LoVo (cell line): ENCODE measurements around the gene OCA2.
"Not testable (repeated sequence)": the region's sequence is repeated elsewhere in the genome, so short reads cannot be mapped to it uniquely, and the experiment has no call there.

Experiments
- DNase-seq: peaks from one replicate; pipeline ENCODE4 v3.0.0-alpha.2; 2016; ENCODE audit warnings: low spot score

The OCA2 gene

DNA sequence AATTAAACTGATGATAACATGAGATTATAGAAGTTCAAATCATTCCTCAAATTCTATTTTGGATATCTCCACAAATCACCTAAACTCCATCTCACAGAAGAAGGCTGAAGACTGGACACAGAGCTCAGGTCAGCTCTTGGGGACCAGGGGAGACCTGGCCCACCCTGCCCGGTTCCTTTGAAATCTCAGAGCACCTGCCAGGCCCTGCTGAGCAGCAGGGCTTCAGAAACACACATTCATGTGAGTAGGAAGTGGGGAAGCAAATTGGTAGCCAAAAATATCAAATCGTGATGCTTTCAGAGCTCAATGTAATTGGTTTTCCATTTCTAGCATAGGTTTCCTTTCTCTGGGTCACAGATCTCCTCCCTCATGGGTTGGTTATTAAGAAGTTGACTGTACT lies 76.2 kb downstream of the OCA2 start:
- DNase-seq = no peak

- DNase-seq = no peak
These were observed 76.9 kb downstream of the OCA2 start for GRCh38 chr15:28022181-28022580.

GRCh38 chr15:28021281-28022039 lies 77.7 kb downstream of the OCA2 start:
- DNase-seq = peak; percentile 40

DNA sequence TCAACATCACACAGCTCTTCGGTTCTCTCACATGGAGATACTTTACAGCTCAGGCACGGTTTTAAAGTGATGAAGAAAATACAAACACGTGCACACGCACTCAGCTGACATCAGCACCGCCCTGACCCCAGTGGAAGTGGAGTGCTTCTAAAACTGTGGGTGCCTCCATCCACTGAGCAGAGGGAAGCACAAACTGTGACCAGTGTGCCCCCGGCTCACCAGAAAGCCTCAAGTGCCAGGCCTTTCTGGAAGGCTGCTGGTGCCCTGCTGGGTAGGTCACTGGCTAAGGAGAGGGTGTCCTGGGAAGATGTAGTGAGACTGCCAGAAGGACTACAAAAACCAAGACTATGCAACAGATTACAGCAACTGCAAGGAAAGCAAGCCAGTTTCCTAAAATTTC lies 78.5 kb downstream of the OCA2 start:
- no peak for DNase-seq

DNA sequence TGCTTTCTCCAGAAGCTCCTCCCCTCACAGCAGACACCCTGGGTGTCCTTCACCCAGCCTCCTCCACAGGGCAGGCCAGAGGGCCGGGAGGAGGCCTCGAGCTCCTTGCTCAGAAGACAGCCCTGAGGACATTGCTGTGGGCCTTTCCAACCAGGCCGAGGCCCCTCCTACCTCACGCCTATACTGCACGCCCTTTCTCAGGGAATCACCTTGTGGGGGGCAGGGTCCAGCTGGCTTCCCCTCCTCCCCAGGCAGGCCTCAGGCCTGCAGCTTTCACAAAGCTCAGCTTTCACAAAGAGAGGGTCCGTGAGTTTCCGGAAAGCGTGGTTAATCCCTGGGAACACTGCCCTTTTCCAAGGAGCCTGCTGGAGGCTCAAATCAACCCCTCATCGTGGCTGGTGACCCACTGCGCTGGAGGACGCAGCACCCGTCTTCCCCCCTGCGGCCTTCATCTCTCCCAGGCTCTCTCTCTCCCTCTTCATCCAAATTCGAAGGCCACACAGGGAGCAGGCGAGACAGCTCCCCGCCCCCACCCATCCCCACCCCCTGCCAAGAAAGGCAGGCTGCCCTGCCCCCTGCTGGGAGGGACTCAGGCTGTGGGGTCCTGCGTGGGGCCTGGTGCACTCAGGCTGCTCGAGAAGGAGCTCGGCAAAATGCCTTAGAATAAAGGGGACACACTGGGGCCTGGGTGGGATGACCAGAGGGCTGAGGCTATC lies 79.4 kb downstream of the OCA2 start:
- DNase-seq = no peak

- DNase-seq = no peak
These were observed 80.6 kb downstream of the OCA2 start for GRCh38 chr15:28018291-28019044.

GRCh38 chr15:28017423-28017924 lies 81.6 kb downstream of the OCA2 start:
- DNase-seq = no peak

GRCh38 chr15:28015855-28016254 lies 83.3 kb downstream of the OCA2 start:
- no peak for DNase-seq

GRCh38 chr15:28014623-28015200 lies 84.4 kb downstream of the OCA2 start:
- no peak for DNase-seq

GRCh38 chr15:28013976-28014375 lies 85.1 kb downstream of the OCA2 start:
- DNase-seq = no peak

GRCh38 chr15:28013480-28013879 lies 85.6 kb downstream of the OCA2 start:
- DNase-seq = no peak

- no peak for DNase-seq
These were observed 86.9 kb downstream of the OCA2 start for GRCh38 chr15:28012231-28012630.

GRCh38 chr15:28008175-28008574 lies 90.9 kb downstream of the OCA2 start:
- not testable (repeated sequence) for DNase-seq

GRCh38 chr15:28006116-28006905 lies 92.8 kb downstream of the OCA2 start:
- no peak for DNase-seq

DNA sequence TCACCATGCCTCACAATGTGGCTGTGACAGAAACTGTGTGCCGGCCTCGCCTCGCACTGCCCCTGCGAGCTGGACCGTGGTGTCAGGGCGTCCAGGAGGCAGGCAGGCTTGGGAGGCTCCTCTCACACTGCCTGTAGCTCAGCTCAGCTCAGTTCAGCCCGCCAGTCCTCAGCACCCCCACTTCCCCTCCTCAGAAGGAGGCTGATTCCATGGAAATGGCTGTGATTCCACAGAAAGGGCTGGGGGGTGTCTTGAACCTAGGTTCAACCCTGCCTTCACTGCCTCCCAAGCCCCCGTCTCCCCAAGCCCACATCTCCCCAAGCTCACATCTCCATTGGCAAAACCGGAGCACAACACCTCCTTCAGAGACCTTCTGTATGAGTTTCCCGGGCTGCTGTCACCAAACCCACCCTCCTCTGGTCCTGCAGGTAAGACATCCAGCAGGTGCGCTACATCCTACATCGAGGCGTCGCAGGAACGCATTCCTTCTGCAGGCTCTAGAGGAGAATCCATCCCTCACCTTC lies 94.0 kb downstream of the OCA2 start:
- DNase-seq = no peak

DNA sequence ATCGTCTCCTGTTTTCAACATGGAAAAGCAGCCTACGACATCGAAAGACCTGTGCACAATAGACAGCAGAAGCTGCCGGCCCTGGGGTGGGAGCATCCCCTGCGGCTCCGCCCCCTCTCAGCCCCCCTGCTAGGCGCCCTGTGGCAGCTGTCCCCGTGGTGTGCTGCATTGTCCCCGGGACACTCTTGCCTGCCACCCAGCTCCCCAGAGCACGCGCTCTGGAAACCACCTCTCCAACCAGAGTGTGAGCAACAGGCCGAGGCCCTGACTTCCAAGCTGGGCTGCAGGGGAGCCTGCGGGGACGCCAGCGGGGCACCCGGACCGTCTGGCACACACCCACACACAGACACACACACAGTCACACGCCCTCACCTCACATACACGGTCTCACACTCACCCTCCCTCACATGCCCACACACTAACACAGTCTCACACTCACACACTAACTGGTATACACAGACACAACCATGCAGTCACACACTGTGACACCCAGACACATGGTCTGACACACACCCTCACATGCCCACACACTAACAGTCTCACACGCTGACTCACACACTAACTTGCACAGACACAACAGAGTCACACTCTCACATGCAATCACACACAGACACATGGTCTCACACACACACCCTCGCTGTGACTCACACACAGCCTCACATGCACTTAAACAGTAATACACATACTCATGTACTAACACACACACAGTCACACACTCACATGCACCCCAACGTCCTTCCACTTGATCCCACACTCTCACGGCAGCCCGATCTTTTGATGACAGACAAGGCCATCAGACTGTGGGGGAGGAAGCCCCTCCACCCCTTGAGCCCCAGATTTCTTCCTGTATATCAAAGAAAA lies 94.7 kb downstream of the OCA2 start:
- no peak for DNase-seq

DNA sequence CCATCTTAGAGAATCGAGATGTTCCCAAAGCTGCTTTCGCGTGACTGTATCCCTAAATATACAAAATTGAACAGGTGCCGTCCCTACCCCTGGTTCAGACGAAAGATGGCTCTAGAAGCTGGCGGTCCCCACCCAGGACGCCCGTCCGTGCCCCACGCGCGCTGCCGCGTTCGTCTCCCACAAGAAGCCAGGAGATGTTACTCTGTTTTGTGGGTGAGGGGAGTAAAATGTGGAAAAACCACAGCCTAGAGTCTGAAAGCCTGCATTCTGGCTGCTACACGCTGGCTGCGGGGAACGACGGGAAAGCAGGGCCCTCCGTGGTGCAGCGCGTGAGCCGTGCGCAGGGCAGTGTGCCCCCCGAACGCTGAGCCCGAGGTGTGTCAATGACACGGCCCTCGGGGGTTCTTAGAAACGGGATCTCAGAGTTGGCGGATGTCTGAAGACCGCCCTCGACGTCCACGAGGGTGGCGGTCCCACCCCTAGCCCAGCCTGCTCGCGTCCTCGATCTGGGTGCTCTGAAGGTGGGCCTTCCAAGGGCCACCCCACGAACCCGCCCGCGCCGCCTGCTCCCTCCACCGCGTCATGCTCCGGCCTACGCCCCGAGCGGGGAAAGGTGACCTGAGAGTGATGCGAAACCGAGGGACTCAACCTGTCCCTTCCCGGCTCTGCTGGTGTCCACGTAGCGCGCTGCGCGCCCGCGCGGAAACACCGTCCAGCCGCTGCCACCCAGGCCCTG lies 95.6 kb downstream of the OCA2 start:
- DNase-seq = no peak

DNA sequence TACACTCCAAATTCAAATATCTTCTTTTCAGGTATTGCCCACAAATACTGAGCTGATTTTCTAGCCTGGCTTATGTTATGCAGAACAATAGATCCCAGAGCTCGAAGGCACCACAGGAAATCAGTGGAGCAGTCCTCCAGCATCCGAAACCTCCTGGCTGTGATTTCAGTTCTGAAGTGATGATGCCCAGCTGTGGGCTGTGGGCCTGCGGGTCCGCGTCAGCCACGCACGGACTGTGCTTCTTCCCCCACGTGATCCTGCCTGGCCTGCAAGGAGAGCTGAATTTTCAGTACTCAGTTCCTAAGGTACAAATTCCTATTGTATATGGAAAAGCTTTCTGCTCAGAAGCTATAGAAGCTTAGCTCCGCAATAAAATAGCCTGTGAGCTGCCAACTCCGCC lies 96.2 kb downstream of the OCA2 start:
- DNase-seq = no peak

DNA sequence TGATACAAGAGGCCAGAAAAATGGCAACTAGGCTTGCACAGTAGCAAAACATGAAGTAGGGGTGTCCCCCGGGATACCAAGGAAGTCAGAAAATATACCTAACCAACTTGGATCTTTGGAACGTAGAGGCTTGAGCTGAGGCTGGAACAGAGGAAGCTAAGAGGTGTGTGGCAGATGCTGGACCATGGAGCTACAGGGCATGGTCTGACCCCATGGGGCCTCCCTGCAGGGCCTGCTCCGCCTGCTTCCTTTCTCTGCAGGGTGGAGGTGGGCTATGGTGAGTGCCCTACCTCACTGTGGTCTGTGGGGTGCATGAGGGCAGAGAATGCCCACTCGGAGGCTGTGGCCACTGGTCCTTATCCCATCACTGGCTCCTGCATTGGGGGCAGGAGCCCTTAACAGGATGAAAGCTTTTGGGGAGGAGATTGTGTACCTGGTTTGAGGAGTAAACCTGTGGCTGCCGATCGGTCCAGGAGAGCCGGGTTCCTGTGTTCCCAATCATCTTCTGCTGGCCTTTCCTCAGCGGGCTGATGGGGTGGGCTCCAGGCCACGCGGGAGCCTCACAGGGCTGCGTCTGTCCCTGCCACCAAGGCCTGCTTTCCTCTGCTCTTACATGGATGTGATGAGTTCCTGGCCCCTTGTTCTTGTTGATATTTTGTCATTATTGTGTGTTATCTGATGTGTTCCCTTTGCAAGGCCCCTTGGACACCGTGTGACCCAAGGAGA lies 96.8 kb downstream of the OCA2 start:
- no peak for DNase-seq
